Aorta (tissue), 5 donors: ENCODE data around the gene RINL. TPM values are rescaled to one million over a fixed set of nuclear protein-coding genes. Genes with fewer than 3 reads are reported as not detected.
"Not testable (repeated sequence)": the region's sequence is repeated elsewhere in the genome, so short reads cannot be mapped to it uniquely, and the experiment has no call there.

Experiments
- ATAC-seq: fragments of 200-7000 bp; cut with Tn5 transposase; one replicate; pipeline ENCODE4 v1.9.1; 2022; ENCODE audit warnings: moderate library complexity; ENCODE audit not compliant: low FRiP score
- DNase-seq, 2 donors: peaks; one replicate each; pipeline ENCODE4 v3.0.0-alpha.2; 2020
- H3K27ac ChIP-seq, 2 donors: one replicate each; pipeline ENCODE4 v1.5.1; 2013; ENCODE audit warnings: low read length in 2 of 2, mild to moderate bottlenecking in 2 of 2, moderate library complexity in 2 of 2, control low read depth in 1 of 2, inconsistent platforms in 1 of 2, low read depth in 1 of 2
- H3K27me3 ChIP-seq, 2 donors: one replicate each; pipeline ENCODE4 v1.6.1; 2013; ENCODE audit warnings: control low read depth in 1 of 2, low read length in 1 of 2, mild to moderate bottlenecking in 1 of 2, moderate library complexity in 1 of 2; ENCODE audit not compliant: insufficient read depth in 2 of 2, control insufficient read depth in 1 of 2
- H3K36me3 ChIP-seq, 2 donors: one replicate each; pipeline ENCODE4 v1.6.1; 2013; ENCODE audit warnings: control low read depth in 1 of 2, low read length in 1 of 2, mild to moderate bottlenecking in 1 of 2; ENCODE audit not compliant: insufficient read depth in 2 of 2, control insufficient read depth in 1 of 2
- H3K4me1 ChIP-seq, 2 donors: one replicate each; pipeline ENCODE4 v1.6.1; 2013; ENCODE audit warnings: low read length in 2 of 2, control low read depth in 1 of 2, mild to moderate bottlenecking in 1 of 2, moderate library complexity in 1 of 2; ENCODE audit not compliant: insufficient read depth in 2 of 2, control insufficient read depth in 1 of 2
- H3K4me3 ChIP-seq, 2 donors: one replicate each; pipeline ENCODE4 v1.5.1; 2013; ENCODE audit warnings: low read length in 2 of 2, control low read depth in 1 of 2, mild to moderate bottlenecking in 1 of 2
- H3K9me3 ChIP-seq: one replicate; pipeline ENCODE4 v1.6.1; 2013; ENCODE audit warnings: mild to moderate bottlenecking, low read length; ENCODE audit not compliant: control insufficient read depth
- WGBS, 2 donors: extraction: QIAGEN DNeasy Blood & Tissue Kit; methylation state at CpG; one replicate each; pipeline ENCODE4 v1.1.7; 2013; 5-methylcytosine and 5-hydroxymethylcytosine counted together
- intact Hi-C, 2 donors: fragments of 100-400 bp; cut with DNase I; formaldehyde crosslinking; loops; one replicate each; pipeline versions ENCODE4 v1.14.2 to v1.15.0; 2022
- polyA plus RNA-seq, 2 donors: library from polyadenylated mRNA; stranded (reverse); fragments of 200-250 nt; gene quantifications; one replicate each; pipeline ENCODE4 v1.2.3, GENCODE V29; 2013
- total RNA-seq, 2 donors: library from RNA; stranded (reverse); fragmentation: NEBNext Ultra II Directional; extraction: Animal tissue kit (Norgen Biotek cat#: 25700); gene quantifications; one replicate each; pipeline ENCODE4 v1.2.1, GENCODE V29; 2021
- donor health status: healthy with polysubstance abuse.
- donor health status: Bipolar disorder and iron deficiency.
- donor health status: DM: no; HTN: no; CAD: no.
- donor health status: DM: no; HTN: no; CAD: no.
- donor health status: DM: yes; HTN: yes; CAD: no.

RINL gene
- total and polyA plus RNA-seq, 4 donors = 1.8 to 5.7 (median 4.4) TPM

GRCh38 chr19:38855751-38856150 lies 22.3 kb downstream of the RINL start:
- DNase-seq, H3K4me3 ChIP-seq, H3K27me3 ChIP-seq, ATAC-seq, H3K9me3 ChIP-seq, H3K4me1 ChIP-seq, H3K27ac ChIP-seq, intact Hi-C loops, H3K36me3 ChIP-seq: not testable (repeated sequence)
- WGBS, 2 donors = 91 to 94% methylated on average over 22 to 34 of the region's 37 CpGs

GRCh38 chr19:38854961-38855360 lies 23.1 kb downstream of the RINL start:
- H3K9me3 ChIP-seq, H3K36me3 ChIP-seq, H3K27me3 ChIP-seq, ATAC-seq, H3K4me1 ChIP-seq, H3K4me3 ChIP-seq, DNase-seq, H3K27ac ChIP-seq: not testable (repeated sequence)
- intact Hi-C loops = loop anchor here in 1 of 2 donors (5.0 kb wide), 2 partner anchors 238 to 518 kb away; partner anchors contain the start of genes CATSPERG, EIF3K and MAP4K1
- 87 to 90% methylated on average over 3 of the region's 3 CpGs for WGBS, 2 donors

GRCh38 chr19:38853214-38853613 lies 24.9 kb downstream of the RINL start:
- H3K9me3 ChIP-seq = no peaks in the 10 kb centered on the region
- no peaks in the 10 kb centered on the region for H3K4me1 ChIP-seq
- no peak for ATAC-seq
- no peaks in the 10 kb centered on the region for H3K36me3 ChIP-seq
- H3K27ac ChIP-seq = no peak overlapping the region
- H3K4me3 ChIP-seq = no peak overlapping the region
- intact Hi-C loops = loop anchor here in 1 of 2 donors (5.0 kb wide), 2 partner anchors 236 to 516 kb away; partner anchors contain the start of genes CATSPERG, EIF3K and MAP4K1
- 85 to 89% methylated on average over 17 of the region's 17 CpGs for WGBS, 2 donors
- DNase-seq = no peak
- no peaks in the 10 kb centered on the region for H3K27me3 ChIP-seq

GRCh38 chr19:38852231-38853044 lies 25.6 kb downstream of the RINL start:
- ATAC-seq (no peak), DNase-seq (peak; percentile 79 to 89)
- Histone ChIP-seq H3K27ac (peak overlapping the region; percentile 82 to 91), H3K27me3 (no peaks in the 10 kb centered on the region), H3K9me3 (no peaks in the 10 kb centered on the region), H3K4me1 (no peaks in the 10 kb centered on the region), H3K36me3 (no peaks in the 10 kb centered on the region), H3K4me3 (peak overlapping the region; percentile 86 to 92)
- WGBS, 2 donors = 0 to 1% methylated on average over 52 of the region's 52 CpGs
- intact Hi-C loops = loop anchor here in 1 of 2 donors (5.0 kb wide), 2 partner anchors 235 to 515 kb away; partner anchors contain the start of genes CATSPERG, EIF3K and MAP4K1

GRCh38 chr19:38851622-38852230 lies 26.3 kb downstream of the RINL start:
- Histone ChIP-seq H3K36me3 (no peaks in the 10 kb centered on the region), H3K9me3 (no peaks in the 10 kb centered on the region), H3K4me3 (peak overlapping the region; percentile 86 to 92), H3K27me3 (no peaks in the 10 kb centered on the region), H3K27ac (peak overlapping the region; percentile 91 to 94), H3K4me1 (no peaks in the 10 kb centered on the region)
- DNase-seq (peak; percentile 96 to 97), ATAC-seq (peak; percentile 80)
- intact Hi-C loops = loop anchor here in 1 of 2 donors (5.0 kb wide), 2 partner anchors 234 to 514 kb away; partner anchors contain the start of genes CATSPERG, EIF3K and MAP4K1
- WGBS, 2 donors = 1% methylated on average over 28 to 67 of the region's 67 CpGs

GRCh38 chr19:38850976-38851621 lies 27.0 kb downstream of the RINL start:
- peak in 1 of 2 donors; percentile 64 for DNase-seq
- WGBS, 2 donors = 1% methylated on average over 40 of the region's 40 CpGs
- ATAC-seq = no peak
- Histone ChIP-seq H3K4me3 (peak overlapping the region in 1 of 2 donors; percentile 21), H3K9me3 (no peaks in the 10 kb centered on the region), H3K4me1 (no peaks in the 10 kb centered on the region), H3K27ac (peak overlapping the region; percentile 72 to 94), H3K36me3 (peaks cover 0 to 3% of the 10 kb centered on the region in 2 donors), H3K27me3 (no peaks in the 10 kb centered on the region)
- intact Hi-C loops = loop anchor here in 1 of 2 donors (5.0 kb wide), 2 partner anchors 234 to 514 kb away; partner anchors contain the start of genes CATSPERG, EIF3K and MAP4K1

- H3K4me3 ChIP-seq = peak overlapping the region in 1 of 2 donors; percentile 21
- DNase-seq (peak; percentile 99), ATAC-seq (peak; percentile 94)
- no peaks in the 10 kb centered on the region for H3K27me3 ChIP-seq
- intact Hi-C loops = loop anchor here in 1 of 2 donors (5.0 kb wide), 2 partner anchors 233 to 513 kb away; partner anchors contain the start of genes CATSPERG, EIF3K and MAP4K1
- H3K27ac ChIP-seq = peak overlapping the region; percentile 72 to 94
- H3K4me1 ChIP-seq = no peaks in the 10 kb centered on the region
- no peaks in the 10 kb centered on the region for H3K9me3 ChIP-seq
- peaks cover 0 to 4% of the 10 kb centered on the region in 2 donors for H3K36me3 ChIP-seq
- WGBS, 2 donors = 0% methylated on average over 26 of the region's 26 CpGs
Measured at GRCh38 chr19:38850436-38850975, 27.6 kb downstream of the RINL start.
